Esophagus muscularis mucosa (tissue), 4 donors: Measurements from ENCODE around the gene SPTBN4. TPM values are rescaled to one million over a fixed set of nuclear protein-coding genes. Genes with fewer than 3 reads are reported as not detected.

Experiments used
- DNase-seq: peaks from one replicate; pipeline ENCODE4 v3.0.0-alpha.2; 2017; ENCODE audit errors: extremely low spot score
- H3K27ac ChIP-seq, 4 donors: fragments of 200-600 bp; sonication (generic); replicated peaks in 1 of 4; 1 replicate in 3 of 4; 2 replicates in 1 of 4; pipeline ENCODE4 v1.5.1; 2016 to 2019; ENCODE audit warnings: mild to moderate bottlenecking in 1 of 4
- H3K27me3 ChIP-seq, 4 donors: fragments of 200-600 bp; sonication (generic); one replicate each; pipeline versions ENCODE4 v1.5.1 to v1.6.0; 2016 to 2019
- H3K36me3 ChIP-seq, 4 donors: fragments of 200-600 bp; sonication (generic); one replicate each; pipeline ENCODE4 v1.5.1; 2016 to 2019
- H3K4me1 ChIP-seq, 4 donors: fragments of 200-600 bp; sonication (generic); one replicate each; pipeline ENCODE4 v1.5.1; 2016 to 2019
- H3K4me3 ChIP-seq, 4 donors: fragments of 200-600 bp; sonication (generic); 1 replicate in 2 of 4; 2 replicates in 2 of 4; pipeline ENCODE4 v1.5.1; 2016 to 2019; ENCODE audit warnings: mild to moderate bottlenecking in 4 of 4, moderate library complexity in 1 of 4
- H3K9me3 ChIP-seq, 4 donors: fragments of 200-600 bp; sonication (generic); 1 replicate in 3 of 4; 2 replicates in 1 of 4; pipeline ENCODE4 v1.5.1; 2016 to 2019
- EP300 ChIP-seq: sonication (generic); formaldehyde crosslinking; IDR thresholded peaks from one replicate; pipeline ENCODE4 v1.6.1; 2017; ENCODE audit warnings: antibody characterized with exemption
- POLR2A ChIP-seq: fragments of 450-650 bp; IDR thresholded peaks from one replicate; pipeline ENCODE4 v1.6.1; 2017; ENCODE audit warnings: antibody characterized with exemption, moderate library complexity, mild to moderate bottlenecking, low read depth
- POLR2AphosphoS5 ChIP-seq, 2 donors: sonication (generic); formaldehyde crosslinking; IDR thresholded peaks; one replicate each; pipeline ENCODE4 v1.6.1; 2017; ENCODE audit warnings: antibody characterized with exemption in 2 of 2
- WGBS: methylation state at CpG from one replicate; pipeline ENCODE4 v1.1.5; 2018; 5-methylcytosine and 5-hydroxymethylcytosine counted together
- intact Hi-C: fragments of 100-400 bp; cut with DNase I; formaldehyde crosslinking; loops from one replicate; pipeline ENCODE4 v1.15.1; 2023
- total RNA-seq, 4 donors: library from RNA; depleted of rRNA; stranded (reverse); fragments of >200 nt; gene quantifications; one replicate each; pipeline versions ENCODE4 v1.1.0 to v1.2.1, GENCODE V29; 2016
- TF ChIP-seq, protein P1 (sequence below), 3 experiments: fragments of 200-600 bp in 2 of 3; fragments of 450-650 bp in 1 of 3; sonication (generic) in 2 of 3; IDR thresholded peaks; one replicate each; pipeline ENCODE4 v1.5.1; 2017 to 2019; ENCODE audit warnings: antibody characterized with exemption in 3 of 3, mild to moderate bottlenecking in 2 of 3, moderate library complexity in 1 of 3

Gene SPTBN4
- total RNA-seq, 4 donors from 2014 or later: 2.1 to 6.4 (median 5.8) TPM

DNA sequence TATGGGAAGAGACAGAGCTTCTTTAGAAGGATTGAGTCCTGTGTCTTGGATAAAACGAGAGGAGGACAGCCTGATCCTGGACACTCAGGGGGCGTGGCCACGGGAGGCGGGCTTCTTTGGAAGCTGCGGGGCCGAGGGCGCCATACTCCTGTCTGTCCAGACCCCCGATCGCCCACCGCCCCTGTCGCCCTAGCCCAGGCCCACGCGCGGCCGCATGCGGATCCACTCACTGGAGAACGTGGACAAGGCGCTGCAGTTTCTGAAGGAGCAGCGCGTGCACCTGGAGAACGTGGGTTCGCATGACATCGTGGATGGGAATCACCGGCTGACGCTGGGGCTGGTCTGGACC is 23.1 kb downstream of the SPTBN4 start:
- no peak for DNase-seq
- intact Hi-C loops: no loop called here
- no peaks in the 10 kb centered on the region for H3K9me3 ChIP-seq
- no peak overlapping the region for H3K4me3 ChIP-seq
- peaks cover 0 to 3% (median 0%) of the 10 kb centered on the region in 4 donors for H3K36me3 ChIP-seq
- TF ChIP-seq POLR2A (no peak), EP300 (no peak), POLR2AphosphoS5 (IDR thresholded peaks at IDR 0.05) (no peak)
- TF ChIP-seq, protein P1, sequence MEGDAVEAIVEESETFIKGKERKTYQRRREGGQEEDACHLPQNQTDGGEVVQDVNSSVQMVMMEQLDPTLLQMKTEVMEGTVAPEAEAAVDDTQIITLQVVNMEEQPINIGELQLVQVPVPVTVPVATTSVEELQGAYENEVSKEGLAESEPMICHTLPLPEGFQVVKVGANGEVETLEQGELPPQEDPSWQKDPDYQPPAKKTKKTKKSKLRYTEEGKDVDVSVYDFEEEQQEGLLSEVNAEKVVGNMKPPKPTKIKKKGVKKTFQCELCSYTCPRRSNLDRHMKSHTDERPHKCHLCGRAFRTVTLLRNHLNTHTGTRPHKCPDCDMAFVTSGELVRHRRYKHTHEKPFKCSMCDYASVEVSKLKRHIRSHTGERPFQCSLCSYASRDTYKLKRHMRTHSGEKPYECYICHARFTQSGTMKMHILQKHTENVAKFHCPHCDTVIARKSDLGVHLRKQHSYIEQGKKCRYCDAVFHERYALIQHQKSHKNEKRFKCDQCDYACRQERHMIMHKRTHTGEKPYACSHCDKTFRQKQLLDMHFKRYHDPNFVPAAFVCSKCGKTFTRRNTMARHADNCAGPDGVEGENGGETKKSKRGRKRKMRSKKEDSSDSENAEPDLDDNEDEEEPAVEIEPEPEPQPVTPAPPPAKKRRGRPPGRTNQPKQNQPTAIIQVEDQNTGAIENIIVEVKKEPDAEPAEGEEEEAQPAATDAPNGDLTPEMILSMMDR (IDR thresholded peaks at IDR 0.05): no peak
- H3K27me3 ChIP-seq: peaks cover 0 to 7% (median 0%) of the 10 kb centered on the region in 4 donors
- WGBS: 79% methylated on average over 10 of the region's 25 CpGs
- H3K4me1 ChIP-seq: peaks cover 0 to 9% (median 8%) of the 10 kb centered on the region in 4 donors
- no peak overlapping the region for H3K27ac ChIP-seq

DNA sequence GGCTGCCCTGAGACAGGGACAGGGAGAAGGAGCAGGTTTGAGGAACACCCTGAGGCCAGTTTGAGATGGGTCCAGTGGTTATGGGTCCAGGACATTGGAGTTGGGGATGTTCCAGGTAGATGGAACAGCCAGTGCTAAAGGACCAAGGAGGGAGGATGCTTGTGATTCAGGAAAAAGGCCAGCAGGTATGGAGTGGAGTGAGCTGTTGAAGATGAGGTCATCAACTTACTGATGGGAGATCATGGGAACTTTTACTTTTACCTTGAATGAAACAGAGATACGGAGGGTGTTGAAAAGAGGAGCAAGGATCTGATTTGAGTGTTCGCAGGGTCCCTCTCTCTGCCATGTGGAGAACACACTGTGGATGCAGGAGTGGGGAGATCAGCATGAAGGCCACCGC is 25.5 kb downstream of the SPTBN4 start:
- H3K9me3 ChIP-seq: no peaks in the 10 kb centered on the region
- WGBS: 90% methylated on average over 3 of the region's 3 CpGs
- H3K36me3 ChIP-seq: peaks cover 0 to 14% (median 3%) of the 10 kb centered on the region in 4 donors
- DNase-seq: no peak
- H3K4me1 ChIP-seq: peaks cover 0 to 9% (median 8%) of the 10 kb centered on the region in 4 donors
- TF ChIP-seq, protein P1 (IDR thresholded peaks at IDR 0.05): no peak
- TF ChIP-seq EP300 (no peak), POLR2A (no peak), POLR2AphosphoS5 (IDR thresholded peaks at IDR 0.05) (no peak)
- H3K27ac ChIP-seq: no peak overlapping the region
- H3K4me3 ChIP-seq: no peak overlapping the region
- H3K27me3 ChIP-seq: peaks cover 0 to 7% (median 0%) of the 10 kb centered on the region in 4 donors
- intact Hi-C loops: no loop called here

DNA sequence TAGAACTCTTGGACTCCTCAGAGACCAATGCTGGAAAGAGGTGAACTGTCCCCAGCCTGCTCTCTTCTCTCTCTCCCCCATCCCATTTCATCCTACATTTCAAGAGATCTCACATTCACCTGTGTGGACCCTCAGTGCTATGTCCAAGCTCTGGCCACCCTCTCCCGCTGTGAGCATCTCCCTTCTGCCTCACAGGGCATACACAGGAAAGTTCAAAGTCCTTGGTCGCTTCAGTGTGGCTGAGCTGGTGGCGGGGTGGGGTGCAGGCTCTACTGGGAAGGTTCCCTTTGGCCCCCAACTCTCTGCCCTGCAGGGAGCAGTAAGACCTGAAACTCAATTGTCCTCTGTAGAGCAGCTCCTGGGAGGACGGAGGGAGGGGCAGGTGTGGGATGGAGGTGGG is 27.0 kb downstream of the SPTBN4 start:
- no peak for DNase-seq
- intact Hi-C loops: no loop called here

GRCh38 chr19:40494191-40494838 is 27.5 kb downstream of the SPTBN4 start:
- H3K4me3 ChIP-seq: no peak overlapping the region
- H3K4me1 ChIP-seq: no peaks in the 10 kb centered on the region
- peaks cover 0 to 22% (median 6%) of the 10 kb centered on the region in 4 donors for H3K36me3 ChIP-seq
- H3K27me3 ChIP-seq: no peaks in the 10 kb centered on the region
- WGBS: 79% methylated on average over 1 of the region's 1 CpG
- H3K27ac ChIP-seq: no peak overlapping the region
- intact Hi-C loops: no loop called here
- no peak for DNase-seq
- no peak for TF ChIP-seq POLR2AphosphoS5 (IDR thresholded peaks at IDR 0.05)
- TF ChIP-seq, protein P1 (IDR thresholded peaks at IDR 0.05): no peak
- no peak for TF ChIP-seq EP300
- TF ChIP-seq POLR2A: no peak
- no peaks in the 10 kb centered on the region for H3K9me3 ChIP-seq

More for the DNA sequence above, 27.0 kb downstream of the SPTBN4 start:
- Histone ChIP-seq H3K27ac (no peak overlapping the region), H3K27me3 (no peaks in the 10 kb centered on the region), H3K9me3 (no peaks in the 10 kb centered on the region), H3K36me3 (peaks cover 0 to 22% (median 6%) of the 10 kb centered on the region in 4 donors), H3K4me1 (no peaks in the 10 kb centered on the region), H3K4me3 (no peak overlapping the region)
- 80% methylated on average over 4 of the region's 4 CpGs for WGBS
- no peak for TF ChIP-seq POLR2A
- no peak for TF ChIP-seq POLR2AphosphoS5 (IDR thresholded peaks at IDR 0.05)
- no peak for TF ChIP-seq EP300

DNA sequence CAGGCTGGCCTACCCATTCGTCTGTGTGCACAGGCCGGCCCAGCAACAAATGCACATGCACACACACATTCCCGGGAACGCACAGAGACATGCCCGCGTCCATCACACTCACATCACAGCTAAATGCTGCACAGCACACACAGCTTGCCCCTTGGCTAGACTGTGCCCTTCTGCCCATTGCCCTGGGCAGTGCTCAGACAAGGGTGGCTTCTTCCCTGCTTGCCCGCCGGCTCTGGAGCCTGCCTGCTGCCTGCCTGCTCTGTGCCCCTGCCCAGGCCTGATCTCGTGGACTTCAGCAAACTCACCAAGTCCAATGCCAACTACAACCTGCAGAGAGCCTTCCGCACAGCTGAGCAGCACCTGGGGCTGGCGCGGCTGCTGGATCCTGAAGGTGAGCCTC is 30.4 kb downstream of the SPTBN4 start:
- Histone ChIP-seq H3K36me3 (peaks cover 0 to 26% (median 6%) of the 10 kb centered on the region in 4 donors), H3K27ac (no peak overlapping the region), H3K9me3 (no peaks in the 10 kb centered on the region), H3K4me1 (no peaks in the 10 kb centered on the region), H3K27me3 (no peaks in the 10 kb centered on the region), H3K4me3 (no peak overlapping the region)
- TF ChIP-seq, protein P1 (IDR thresholded peaks at IDR 0.05): no peak
- no peak for TF ChIP-seq POLR2A
- TF ChIP-seq EP300: no peak
- no peak for DNase-seq
- 93% methylated on average over 11 of the region's 12 CpGs for WGBS
- intact Hi-C loops: no loop called here
